GM23338 (cell line): ENCODE results near the gene CLSTN2.

ENCODE experiments used
- CREB1 ChIP-seq: fragments of 250-450 bp; sonication (Bioruptor Pico); IDR thresholded peaks from 2 replicates; pipeline ENCODE4 v1.5.0; 2020; ENCODE audit warnings: low read depth, mild to moderate bottlenecking, moderate library complexity
- EZH2 ChIP-seq: fragments of 200-600 bp; sonication (generic); IDR thresholded peaks from one replicate; pipeline ENCODE4 v1.8.0; 2017; ENCODE audit warnings: antibody characterized with exemption, mild to moderate bottlenecking, low read depth; ENCODE audit not compliant: unreplicated experiment
- JUNB ChIP-seq: IDR thresholded peaks from one replicate; pipeline ENCODE4 v1.6.1; 2016; ENCODE audit warnings: antibody characterized with exemption; ENCODE audit not compliant: unreplicated experiment
- REST ChIP-seq: IDR thresholded peaks from one replicate; pipeline ENCODE4 v1.6.1; 2018; ENCODE audit warnings: antibody characterized with exemption; ENCODE audit not compliant: unreplicated experiment
- TF ChIP-seq, protein P1 (sequence below), 2 experiments: fragments of 200-600 bp in 1 of 2; sonication (generic) in 1 of 2; conservative IDR thresholded peaks; 2 replicates each; pipeline versions ENCODE4 v1.5.1 to v1.6.1; 2016 to 2017; ENCODE audit warnings: antibody characterized with exemption in 2 of 2, low read depth in 2 of 2, mild to moderate bottlenecking in 2 of 2, moderate library complexity in 1 of 2

- TF ChIP-seq REST (no peak), CREB1 (CRISPR knock-in tag) (no peak), EZH2 (no peak), JUNB (no peak)
- TF ChIP-seq, protein P1, sequence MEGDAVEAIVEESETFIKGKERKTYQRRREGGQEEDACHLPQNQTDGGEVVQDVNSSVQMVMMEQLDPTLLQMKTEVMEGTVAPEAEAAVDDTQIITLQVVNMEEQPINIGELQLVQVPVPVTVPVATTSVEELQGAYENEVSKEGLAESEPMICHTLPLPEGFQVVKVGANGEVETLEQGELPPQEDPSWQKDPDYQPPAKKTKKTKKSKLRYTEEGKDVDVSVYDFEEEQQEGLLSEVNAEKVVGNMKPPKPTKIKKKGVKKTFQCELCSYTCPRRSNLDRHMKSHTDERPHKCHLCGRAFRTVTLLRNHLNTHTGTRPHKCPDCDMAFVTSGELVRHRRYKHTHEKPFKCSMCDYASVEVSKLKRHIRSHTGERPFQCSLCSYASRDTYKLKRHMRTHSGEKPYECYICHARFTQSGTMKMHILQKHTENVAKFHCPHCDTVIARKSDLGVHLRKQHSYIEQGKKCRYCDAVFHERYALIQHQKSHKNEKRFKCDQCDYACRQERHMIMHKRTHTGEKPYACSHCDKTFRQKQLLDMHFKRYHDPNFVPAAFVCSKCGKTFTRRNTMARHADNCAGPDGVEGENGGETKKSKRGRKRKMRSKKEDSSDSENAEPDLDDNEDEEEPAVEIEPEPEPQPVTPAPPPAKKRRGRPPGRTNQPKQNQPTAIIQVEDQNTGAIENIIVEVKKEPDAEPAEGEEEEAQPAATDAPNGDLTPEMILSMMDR (conservative IDR thresholded peaks at IDR 0.05; ENCODE audit: low read depth in 2 of 2): no peak
Observed at GRCh38 chr3:140443073-140443472, 508.1 kb downstream of the CLSTN2 start.
